ENCODE data around the gene SLC39A9. TPM values are rescaled to one million over a fixed set of nuclear protein-coding genes. Genes with fewer than 3 reads are reported as not detected.
"Not testable (repeated sequence)": the region's sequence is repeated elsewhere in the genome, so short reads cannot be mapped to it uniquely, and the experiment has no call there.

The SLC39A9 gene
- total and polyA plus RNA-seq, 4 donors: 20.5 to 74.9 (median 43.4) TPM

GRCh38 chr14:69408331-69408960 lies 10.0 kb downstream of the SLC39A9 start:
- WGBS, 2 donors: 57 to 66% methylated on average over 2 of the region's 2 CpGs
- H3K9ac ChIP-seq (ENCODE audit: insufficient read depth in 1 of 2, low read length in 2 of 2): no peak overlapping the region
- no peak for ATAC-seq (ENCODE audit: insufficient read depth, low FRiP score)
- H3K27me3 ChIP-seq (ENCODE audit: control insufficient read depth in 3 of 3, insufficient read depth in 3 of 3, low read length in 2 of 3): no peaks in the 10 kb centered on the region
- no peak overlapping the region for H3K4me3 ChIP-seq
- H3K9me3 ChIP-seq (ENCODE audit: control insufficient read depth in 4 of 4, insufficient read depth in 3 of 4, low read length in 3 of 4): no peaks in the 10 kb centered on the region
- H3K27ac ChIP-seq (ENCODE audit: low read depth in 1 of 2, low read length in 1 of 2): no peak overlapping the region
- H3K36me3 ChIP-seq (ENCODE audit: control insufficient read depth in 4 of 4, insufficient read depth in 4 of 4, low read length in 4 of 4): peaks cover 0 to 7% (median under 1%) of the 10 kb centered on the region in 4 donors
- TF ChIP-seq, protein P1, sequence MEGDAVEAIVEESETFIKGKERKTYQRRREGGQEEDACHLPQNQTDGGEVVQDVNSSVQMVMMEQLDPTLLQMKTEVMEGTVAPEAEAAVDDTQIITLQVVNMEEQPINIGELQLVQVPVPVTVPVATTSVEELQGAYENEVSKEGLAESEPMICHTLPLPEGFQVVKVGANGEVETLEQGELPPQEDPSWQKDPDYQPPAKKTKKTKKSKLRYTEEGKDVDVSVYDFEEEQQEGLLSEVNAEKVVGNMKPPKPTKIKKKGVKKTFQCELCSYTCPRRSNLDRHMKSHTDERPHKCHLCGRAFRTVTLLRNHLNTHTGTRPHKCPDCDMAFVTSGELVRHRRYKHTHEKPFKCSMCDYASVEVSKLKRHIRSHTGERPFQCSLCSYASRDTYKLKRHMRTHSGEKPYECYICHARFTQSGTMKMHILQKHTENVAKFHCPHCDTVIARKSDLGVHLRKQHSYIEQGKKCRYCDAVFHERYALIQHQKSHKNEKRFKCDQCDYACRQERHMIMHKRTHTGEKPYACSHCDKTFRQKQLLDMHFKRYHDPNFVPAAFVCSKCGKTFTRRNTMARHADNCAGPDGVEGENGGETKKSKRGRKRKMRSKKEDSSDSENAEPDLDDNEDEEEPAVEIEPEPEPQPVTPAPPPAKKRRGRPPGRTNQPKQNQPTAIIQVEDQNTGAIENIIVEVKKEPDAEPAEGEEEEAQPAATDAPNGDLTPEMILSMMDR (IDR thresholded peaks at IDR 0.05; ENCODE audit: control extremely low read depth, extremely low read depth): no peak
- H3K4me1 ChIP-seq (ENCODE audit: control insufficient read depth in 5 of 5, insufficient read depth in 5 of 5, low read length in 5 of 5): no peaks in the 10 kb centered on the region
- no peak for DNase-seq

GRCh38 chr14:69413483-69413882 lies 15.0 kb downstream of the SLC39A9 start:
- no peak overlapping the region for H3K9ac ChIP-seq (ENCODE audit: insufficient read depth in 1 of 2, low read length in 2 of 2)
- H3K27me3 ChIP-seq (ENCODE audit: control insufficient read depth in 3 of 3, insufficient read depth in 3 of 3, low read length in 2 of 3): no peaks in the 10 kb centered on the region
- TF ChIP-seq, protein P1 (IDR thresholded peaks at IDR 0.05; ENCODE audit: control extremely low read depth, extremely low read depth): no peak
- H3K27ac ChIP-seq (ENCODE audit: low read depth in 1 of 2, low read length in 1 of 2): no peak overlapping the region
- H3K9me3 ChIP-seq (ENCODE audit: control insufficient read depth in 4 of 4, insufficient read depth in 3 of 4, low read length in 3 of 4): no peaks in the 10 kb centered on the region
- 74 to 84% methylated on average over 2 of the region's 2 CpGs for WGBS, 2 donors
- DNase-seq (no peak), ATAC-seq (ENCODE audit: insufficient read depth, low FRiP score) (no peak)
- no peaks in the 10 kb centered on the region for H3K36me3 ChIP-seq (ENCODE audit: control insufficient read depth in 4 of 4, insufficient read depth in 4 of 4, low read length in 4 of 4)
- H3K4me3 ChIP-seq: no peak overlapping the region
- no peaks in the 10 kb centered on the region for H3K4me1 ChIP-seq (ENCODE audit: control insufficient read depth in 5 of 5, insufficient read depth in 5 of 5, low read length in 5 of 5)

- DNase-seq; H3K9me3 ChIP-seq (ENCODE audit: control insufficient read depth in 4 of 4, insufficient read depth in 3 of 4, low read length in 3 of 4); H3K4me3 ChIP-seq; H3K27ac ChIP-seq (ENCODE audit: low read depth in 1 of 2, low read length in 1 of 2); H3K36me3 ChIP-seq (ENCODE audit: control insufficient read depth in 4 of 4, insufficient read depth in 4 of 4, low read length in 4 of 4); H3K9ac ChIP-seq (ENCODE audit: insufficient read depth in 1 of 2, low read length in 2 of 2); H3K27me3 ChIP-seq (ENCODE audit: control insufficient read depth in 3 of 3, insufficient read depth in 3 of 3, low read length in 2 of 3); H3K4me1 ChIP-seq (ENCODE audit: control insufficient read depth in 5 of 5, insufficient read depth in 5 of 5, low read length in 5 of 5); ATAC-seq (ENCODE audit: insufficient read depth, low FRiP score): not testable (repeated sequence)
- WGBS, 2 donors: 92 to 98% methylated on average over 4 of the region's 4 CpGs
Observed at GRCh38 chr14:69416087-69416486, 17.6 kb downstream of the SLC39A9 start.

GRCh38 chr14:69423279-69423678 lies 24.8 kb downstream of the SLC39A9 start:
- TF ChIP-seq, protein P1 (IDR thresholded peaks at IDR 0.05; ENCODE audit: control extremely low read depth, extremely low read depth): no peak
- no peak overlapping the region for H3K4me3 ChIP-seq
- H3K4me1 ChIP-seq (ENCODE audit: control insufficient read depth in 5 of 5, insufficient read depth in 5 of 5, low read length in 5 of 5): no peaks in the 10 kb centered on the region
- H3K27ac ChIP-seq (ENCODE audit: low read depth in 1 of 2, low read length in 1 of 2): no peak overlapping the region
- no peaks in the 10 kb centered on the region for H3K27me3 ChIP-seq (ENCODE audit: control insufficient read depth in 3 of 3, insufficient read depth in 3 of 3, low read length in 2 of 3)
- ATAC-seq (ENCODE audit: insufficient read depth, low FRiP score): no peak
- no peak for DNase-seq
- no peak overlapping the region for H3K9ac ChIP-seq (ENCODE audit: insufficient read depth in 1 of 2, low read length in 2 of 2)
- H3K9me3 ChIP-seq (ENCODE audit: control insufficient read depth in 4 of 4, insufficient read depth in 3 of 4, low read length in 3 of 4): no peaks in the 10 kb centered on the region
- WGBS, 2 donors: 98 to 99% methylated on average over 4 of the region's 4 CpGs
- H3K36me3 ChIP-seq (ENCODE audit: control insufficient read depth in 4 of 4, insufficient read depth in 4 of 4, low read length in 4 of 4): peaks cover 2 to 25% (median 12%) of the 10 kb centered on the region in 4 donors

Data from lung (tissue), 12 donors.